GM10266 (cell line): ENCODE measurements around the gene PRRX1.

Experiments used
- DNase-seq: peaks from one replicate; pipeline ENCODE4 v3.0.0; 2012; ENCODE audit errors: extremely low spot score
- CTCF ChIP-seq: IDR thresholded peaks from 2 replicates; pipeline ENCODE4 v1.5.1; 2012; ENCODE audit warnings: mild to moderate bottlenecking, low read depth; ENCODE audit not compliant: control insufficient read depth, insufficient read depth; ENCODE audit errors: missing control alignments

PRRX1 gene

DNA sequence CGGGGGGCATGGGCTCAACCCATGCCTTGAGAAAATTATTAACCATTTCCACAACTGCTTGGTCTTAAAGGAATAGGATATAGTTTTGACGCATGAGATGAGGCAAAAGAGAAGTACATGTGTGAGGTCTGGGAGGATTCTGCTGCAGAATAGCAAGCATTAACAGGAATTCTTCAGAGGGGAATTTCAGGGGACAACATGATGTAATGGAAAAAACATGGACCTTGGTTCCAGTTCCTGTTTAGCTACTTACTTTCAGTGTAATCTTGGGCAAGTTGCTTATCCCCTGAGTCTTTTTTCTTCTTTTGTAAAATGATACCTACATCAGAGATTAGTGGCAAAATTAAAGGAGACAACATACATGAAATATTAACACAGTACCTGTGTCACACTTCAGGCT is 85.6 kb downstream of the PRRX1 start:
- no peak for DNase-seq
- TF ChIP-seq CTCF, result no peak

GRCh38 chr1:170749959-170750358 is 86.0 kb downstream of the PRRX1 start:
- TF ChIP-seq CTCF, result no peak
- DNase-seq, result no peak

- no peak for DNase-seq
- TF ChIP-seq CTCF, result no peak
These were observed 91.9 kb downstream of the PRRX1 start for GRCh38 chr1:170755795-170756194.

DNA sequence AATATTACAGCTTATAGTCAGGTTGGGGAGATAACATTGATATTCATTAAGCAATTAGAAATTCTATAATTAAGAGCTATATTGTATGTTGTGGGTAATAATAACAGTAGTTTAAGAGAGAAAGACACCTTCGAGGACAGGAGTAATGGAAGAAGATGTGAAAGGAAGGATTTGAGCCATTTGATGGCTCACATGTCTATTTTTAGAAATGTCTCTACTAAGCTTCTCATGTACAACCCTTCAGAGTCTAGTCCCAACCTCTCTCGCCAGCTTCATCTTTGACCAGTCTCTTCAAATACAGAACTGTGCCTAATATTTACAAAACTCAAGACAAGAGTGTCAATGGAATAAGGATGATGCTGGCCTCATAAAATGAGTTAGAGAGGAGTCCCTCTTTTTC is 95.1 kb downstream of the PRRX1 start:
- no peak for DNase-seq
- TF ChIP-seq CTCF, result no peak

GRCh38 chr1:170765279-170765678 is 101.3 kb downstream of the PRRX1 start:
- no peak for DNase-seq
- TF ChIP-seq CTCF, result no peak

GRCh38 chr1:170765712-170766330 is 101.9 kb downstream of the PRRX1 start:
- DNase-seq, result no peak
- no peak for TF ChIP-seq CTCF

DNA sequence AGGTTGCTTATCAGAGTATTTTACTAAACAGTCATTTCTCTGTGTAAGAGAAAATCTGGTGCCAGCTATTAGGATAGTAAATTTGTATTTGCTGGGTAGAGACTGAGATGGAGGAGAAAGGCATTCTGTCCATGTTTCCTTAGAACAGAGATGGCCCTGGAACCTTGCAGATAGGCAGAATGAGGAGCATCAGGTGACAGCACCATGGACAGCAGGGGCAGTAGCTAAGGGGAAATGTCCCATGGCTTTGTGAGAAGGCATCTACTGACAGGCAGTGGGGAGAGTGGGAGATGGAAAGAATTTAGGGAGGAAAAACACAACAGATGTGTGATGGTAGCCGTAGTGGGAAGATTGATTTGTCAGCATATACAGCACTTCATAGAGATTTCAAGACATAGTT is 105.0 kb downstream of the PRRX1 start:
- no peak for DNase-seq
- TF ChIP-seq CTCF, result no peak
